ENCODE results near the gene GSTA2.

- TF ChIP-seq, protein P1, sequence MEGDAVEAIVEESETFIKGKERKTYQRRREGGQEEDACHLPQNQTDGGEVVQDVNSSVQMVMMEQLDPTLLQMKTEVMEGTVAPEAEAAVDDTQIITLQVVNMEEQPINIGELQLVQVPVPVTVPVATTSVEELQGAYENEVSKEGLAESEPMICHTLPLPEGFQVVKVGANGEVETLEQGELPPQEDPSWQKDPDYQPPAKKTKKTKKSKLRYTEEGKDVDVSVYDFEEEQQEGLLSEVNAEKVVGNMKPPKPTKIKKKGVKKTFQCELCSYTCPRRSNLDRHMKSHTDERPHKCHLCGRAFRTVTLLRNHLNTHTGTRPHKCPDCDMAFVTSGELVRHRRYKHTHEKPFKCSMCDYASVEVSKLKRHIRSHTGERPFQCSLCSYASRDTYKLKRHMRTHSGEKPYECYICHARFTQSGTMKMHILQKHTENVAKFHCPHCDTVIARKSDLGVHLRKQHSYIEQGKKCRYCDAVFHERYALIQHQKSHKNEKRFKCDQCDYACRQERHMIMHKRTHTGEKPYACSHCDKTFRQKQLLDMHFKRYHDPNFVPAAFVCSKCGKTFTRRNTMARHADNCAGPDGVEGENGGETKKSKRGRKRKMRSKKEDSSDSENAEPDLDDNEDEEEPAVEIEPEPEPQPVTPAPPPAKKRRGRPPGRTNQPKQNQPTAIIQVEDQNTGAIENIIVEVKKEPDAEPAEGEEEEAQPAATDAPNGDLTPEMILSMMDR (IDR thresholded peaks at IDR 0.05; ENCODE audit: low read length) = no peak
- TF ChIP-seq EZH2phosphoT487 (IDR thresholded peaks at IDR 0.05; ENCODE audit: low read length) (no peak), EZH2 (optimal IDR thresholded peaks at IDR 0.05; ENCODE audit: low read depth, low read length) (no peak)
Measured at GRCh38 chr6:52718550-52718949, 44.7 kb downstream of the GSTA2 start.

Data from MM.1S (cell line).